IPS-20b (cell line): ENCODE measurements around the gene ZNF76.
"Not testable (repeated sequence)": the region's sequence is repeated elsewhere in the genome, so short reads cannot be mapped to it uniquely, and the experiment has no call there.

Experiments used
- H3K27ac ChIP-seq: one replicate; pipeline ENCODE4 v1.5.1; 2013; ENCODE audit warnings: low read length
- H3K27me3 ChIP-seq: 2 replicates; pipeline ENCODE4 v1.6.1; 2013; ENCODE audit warnings: mild to moderate bottlenecking, low read length, inconsistent platforms; ENCODE audit not compliant: insufficient read depth
- H3K36me3 ChIP-seq: 2 replicates; pipeline ENCODE4 v1.6.1; 2013; ENCODE audit warnings: low read depth, mild to moderate bottlenecking, inconsistent platforms, low read length, moderate library complexity; ENCODE audit not compliant: insufficient read depth
- H3K4me1 ChIP-seq: 2 replicates; pipeline ENCODE4 v1.6.1; 2013; ENCODE audit warnings: mild to moderate bottlenecking, control low read depth, inconsistent platforms, low read length, moderate library complexity; ENCODE audit not compliant: insufficient read depth
- H3K4me3 ChIP-seq: 2 replicates; pipeline ENCODE4 v1.5.1; 2013; ENCODE audit warnings: mild to moderate bottlenecking, low read length, inconsistent platforms
- H3K9ac ChIP-seq: 2 replicates; pipeline ENCODE4 v1.6.1; 2013; ENCODE audit warnings: low read depth, mild to moderate bottlenecking, inconsistent platforms, low read length, moderate library complexity
- H3K9me3 ChIP-seq: 2 replicates; pipeline ENCODE4 v1.6.1; 2013; ENCODE audit warnings: mild to moderate bottlenecking, low read depth, low read length, inconsistent platforms; ENCODE audit not compliant: insufficient read depth

ZNF76 gene

DNA sequence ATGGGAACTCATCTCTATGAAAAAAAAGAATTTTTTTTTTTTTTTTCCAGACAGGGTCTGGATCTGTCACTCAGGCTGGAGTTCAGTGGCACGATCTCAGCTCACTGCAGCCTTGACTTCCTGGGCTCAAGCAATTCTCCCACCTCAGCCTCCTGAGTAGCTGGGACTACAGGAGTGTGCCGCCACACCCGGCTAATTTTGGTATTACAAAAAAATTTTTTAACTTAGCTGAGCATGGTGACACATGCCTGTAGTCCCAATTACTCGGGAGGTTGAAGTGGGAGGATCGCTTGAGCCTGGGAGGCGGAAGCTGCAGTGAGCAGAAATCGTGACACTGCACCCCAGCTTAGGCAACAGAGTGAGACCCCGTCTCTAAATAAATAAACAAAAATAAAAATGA lies 45.6 kb downstream of the ZNF76 start:
- Histone ChIP-seq H3K9me3 (no peaks in the 10 kb centered on the region), H3K36me3 (no peaks in the 10 kb centered on the region), H3K9ac (no peak overlapping the region), H3K27ac (no peak overlapping the region), H3K4me3 (no peak overlapping the region), H3K27me3 (no peaks in the 10 kb centered on the region), H3K4me1 (peaks cover 7% of the 10 kb centered on the region; the same call in 1 of the 2 replicates)

DNA sequence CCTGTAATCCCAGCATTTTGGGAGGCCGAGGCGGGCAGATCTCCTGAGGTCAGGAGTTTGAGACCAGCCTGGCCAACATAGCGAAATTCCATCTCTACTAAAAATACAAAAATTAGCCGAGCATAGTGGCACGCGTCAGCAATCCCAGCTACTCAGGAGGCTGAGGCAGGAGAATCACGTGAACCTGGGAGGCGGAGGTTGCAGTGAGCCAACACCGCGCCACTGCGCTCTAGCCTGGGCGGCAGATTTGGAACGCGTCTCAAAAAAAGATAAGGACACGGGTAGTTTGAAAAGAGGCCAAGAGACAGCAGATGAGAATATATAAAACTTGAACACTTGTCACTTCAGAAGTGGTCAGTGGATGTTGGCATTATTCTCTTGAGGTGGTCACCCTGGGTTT lies 47.6 kb downstream of the ZNF76 start:
- not testable (repeated sequence) for H3K9me3 ChIP-seq, H3K27me3 ChIP-seq, H3K36me3 ChIP-seq, H3K4me1 ChIP-seq, H3K9ac ChIP-seq, H3K27ac ChIP-seq, H3K4me3 ChIP-seq

DNA sequence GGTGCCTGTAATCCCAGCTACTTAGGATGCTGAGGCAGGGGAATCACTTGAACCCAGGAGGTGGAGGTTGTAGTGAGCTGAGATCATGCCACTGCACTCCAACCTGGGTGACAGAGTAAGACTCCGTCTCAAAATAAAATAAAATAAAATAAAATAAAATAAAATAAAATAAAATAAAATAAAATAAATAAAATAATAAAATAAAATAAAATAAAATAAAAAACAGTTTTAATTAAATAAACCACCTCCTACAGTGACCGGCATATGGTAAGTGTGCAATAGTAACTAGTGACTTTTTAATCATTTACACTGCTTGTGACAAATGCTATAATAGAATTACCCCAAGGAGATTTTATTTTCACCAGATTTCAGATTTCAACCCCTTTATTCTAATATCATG lies 49.0 kb downstream of the ZNF76 start:
- not testable (repeated sequence) for H3K4me3 ChIP-seq, H3K9ac ChIP-seq, H3K27me3 ChIP-seq, H3K9me3 ChIP-seq, H3K27ac ChIP-seq, H3K4me1 ChIP-seq, H3K36me3 ChIP-seq

DNA sequence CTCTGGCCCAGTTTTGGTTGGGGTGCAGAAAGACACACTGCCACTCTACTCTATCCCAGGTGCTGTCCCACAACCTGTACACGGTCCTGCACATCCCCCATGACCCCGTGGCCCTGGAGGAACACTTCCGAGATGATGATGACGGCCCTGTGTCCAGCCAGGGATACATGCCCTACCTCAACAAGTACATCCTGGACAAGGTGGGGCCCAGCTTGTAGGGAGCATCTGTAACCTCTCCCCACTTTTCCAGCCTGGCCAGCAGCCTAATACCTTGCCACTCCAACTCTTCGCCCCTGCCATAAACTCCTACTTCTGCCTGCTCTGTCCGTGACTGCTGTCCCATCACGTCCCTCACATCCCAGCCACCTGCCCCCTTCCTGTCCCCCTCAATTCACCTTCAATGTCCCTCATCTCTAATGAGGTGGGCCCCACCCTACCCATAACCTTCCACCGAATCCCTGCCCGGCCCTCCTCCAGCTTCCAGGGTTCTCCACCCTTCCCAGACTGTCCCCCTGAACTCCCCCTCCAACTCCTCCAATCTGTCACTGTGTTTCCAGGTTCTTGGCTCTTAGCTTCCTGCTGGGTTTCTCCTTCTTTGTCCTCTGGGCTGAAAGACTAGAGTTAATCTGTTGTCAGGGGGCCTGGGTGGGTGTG lies 50.2 kb downstream of the ZNF76 start:
- Histone ChIP-seq H3K9me3 (no peaks in the 10 kb centered on the region; the same call in 1 of the 2 replicates), H3K27ac (no peak overlapping the region), H3K9ac (no peak overlapping the region), H3K4me3 (no peak overlapping the region), H3K27me3 (no peaks in the 10 kb centered on the region), H3K36me3 (no peaks in the 10 kb centered on the region), H3K4me1 (no peaks in the 10 kb centered on the region)

DNA sequence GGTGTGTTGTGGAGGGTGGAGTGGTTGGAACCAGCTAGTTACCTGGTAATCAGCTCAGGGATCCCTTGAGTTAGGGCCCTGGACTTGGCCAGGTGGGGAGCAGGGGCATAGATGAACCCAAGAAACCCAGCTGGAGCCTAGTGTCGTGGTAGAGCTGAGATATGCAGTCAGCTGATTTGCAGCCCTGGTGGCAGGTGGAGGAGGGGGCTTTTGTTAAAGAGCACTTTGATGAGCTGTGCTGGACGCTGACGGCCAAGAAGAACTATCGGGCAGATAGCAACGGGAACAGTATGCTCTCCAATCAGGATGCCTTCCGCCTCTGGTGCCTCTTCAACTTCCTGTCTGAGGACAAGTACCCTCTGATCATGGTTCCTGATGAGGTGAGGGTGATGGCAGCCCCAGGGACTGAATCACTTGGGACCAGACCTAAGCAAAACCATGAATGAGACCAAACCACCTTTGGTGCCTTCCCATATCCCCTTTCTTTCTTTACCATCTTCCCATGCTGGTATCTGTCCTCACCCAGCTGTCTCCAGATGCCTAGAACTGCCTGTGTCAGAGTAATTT lies 50.8 kb downstream of the ZNF76 start:
- H3K36me3 ChIP-seq, result no peaks in the 10 kb centered on the region
- H3K27ac ChIP-seq, result no peak overlapping the region
- no peak overlapping the region for H3K4me3 ChIP-seq
- no peaks in the 10 kb centered on the region for H3K27me3 ChIP-seq
- no peaks in the 10 kb centered on the region for H3K4me1 ChIP-seq
- no peaks in the 10 kb centered on the region; the same call in 1 of the 2 replicates for H3K9me3 ChIP-seq
- no peak overlapping the region for H3K9ac ChIP-seq

- Histone ChIP-seq H3K27me3 (peaks cover 5% of the 10 kb centered on the region), H3K4me1 (no peaks in the 10 kb centered on the region), H3K27ac (no peak overlapping the region), H3K4me3 (no peak overlapping the region), H3K9ac (no peak overlapping the region), H3K9me3 (no peaks in the 10 kb centered on the region; the same call in 1 of the 2 replicates), H3K36me3 (no peaks in the 10 kb centered on the region)
Observed at GRCh38 chr6:35311390-35312075, 52.0 kb downstream of the ZNF76 start.

DNA sequence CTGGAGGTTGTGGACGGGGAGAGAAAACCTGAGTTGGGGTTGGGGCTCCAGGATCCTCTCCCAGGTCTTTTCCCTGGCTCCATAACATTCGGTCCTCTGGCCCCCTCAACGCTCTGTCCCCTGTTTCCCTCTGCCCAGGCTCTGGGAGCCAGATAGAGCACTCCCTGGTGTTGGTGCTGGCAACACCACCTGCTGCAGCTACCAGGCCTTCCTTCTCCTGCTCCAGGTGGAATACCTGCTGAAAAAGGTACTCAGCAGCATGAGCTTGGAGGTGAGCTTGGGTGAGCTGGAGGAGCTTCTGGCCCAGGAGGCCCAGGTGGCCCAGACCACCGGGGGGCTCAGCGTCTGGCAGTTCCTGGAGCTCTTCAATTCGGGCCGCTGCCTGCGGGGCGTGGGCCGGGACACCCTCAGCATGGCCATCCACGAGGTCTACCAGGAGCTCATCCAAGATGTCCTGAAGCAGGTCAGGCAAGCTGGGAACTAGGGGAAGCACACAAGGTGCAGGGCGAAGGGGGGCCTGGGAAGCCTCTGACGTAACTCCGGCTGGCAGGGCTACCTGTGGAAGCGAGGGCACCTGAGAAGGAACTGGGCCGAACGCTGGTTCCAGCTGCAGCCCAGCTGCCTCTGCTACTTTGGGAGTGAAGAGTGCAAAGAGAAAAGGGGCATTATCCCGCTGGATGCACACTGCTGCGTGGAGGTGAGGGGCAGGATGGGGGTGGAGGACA lies 52.7 kb downstream of the ZNF76 start:
- Histone ChIP-seq H3K4me1 (no peaks in the 10 kb centered on the region), H3K9ac (no peak overlapping the region), H3K27ac (no peak overlapping the region), H3K9me3 (no peaks in the 10 kb centered on the region; the same call in 1 of the 2 replicates), H3K4me3 (no peak overlapping the region), H3K36me3 (no peaks in the 10 kb centered on the region), H3K27me3 (peaks cover 12% of the 10 kb centered on the region)

DNA sequence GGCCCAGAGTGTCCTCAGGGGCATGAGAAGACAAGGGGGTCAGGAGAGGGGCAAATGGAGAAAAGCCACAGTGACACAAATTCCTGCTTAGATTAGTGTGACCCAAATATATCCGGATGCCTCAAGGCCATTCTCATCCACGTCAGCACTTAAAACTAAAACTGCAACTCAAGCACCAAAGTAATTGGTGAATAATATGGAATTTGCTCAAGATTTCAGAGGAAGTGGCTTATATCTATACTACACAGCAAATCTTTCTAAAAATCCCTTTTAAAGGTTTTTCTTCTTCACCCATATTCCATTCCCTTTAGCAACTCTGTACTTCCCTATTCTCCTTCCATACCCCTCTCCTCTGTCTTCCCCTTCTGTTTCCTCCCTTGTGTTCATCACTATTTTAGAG lies 53.3 kb downstream of the ZNF76 start:
- no peaks in the 10 kb centered on the region; the same call in 1 of the 2 replicates for H3K9me3 ChIP-seq
- no peak overlapping the region for H3K27ac ChIP-seq
- no peaks in the 10 kb centered on the region for H3K36me3 ChIP-seq
- no peaks in the 10 kb centered on the region for H3K4me1 ChIP-seq
- no peak overlapping the region for H3K4me3 ChIP-seq
- H3K9ac ChIP-seq, result no peak overlapping the region
- H3K27me3 ChIP-seq, result peaks cover 18% of the 10 kb centered on the region

DNA sequence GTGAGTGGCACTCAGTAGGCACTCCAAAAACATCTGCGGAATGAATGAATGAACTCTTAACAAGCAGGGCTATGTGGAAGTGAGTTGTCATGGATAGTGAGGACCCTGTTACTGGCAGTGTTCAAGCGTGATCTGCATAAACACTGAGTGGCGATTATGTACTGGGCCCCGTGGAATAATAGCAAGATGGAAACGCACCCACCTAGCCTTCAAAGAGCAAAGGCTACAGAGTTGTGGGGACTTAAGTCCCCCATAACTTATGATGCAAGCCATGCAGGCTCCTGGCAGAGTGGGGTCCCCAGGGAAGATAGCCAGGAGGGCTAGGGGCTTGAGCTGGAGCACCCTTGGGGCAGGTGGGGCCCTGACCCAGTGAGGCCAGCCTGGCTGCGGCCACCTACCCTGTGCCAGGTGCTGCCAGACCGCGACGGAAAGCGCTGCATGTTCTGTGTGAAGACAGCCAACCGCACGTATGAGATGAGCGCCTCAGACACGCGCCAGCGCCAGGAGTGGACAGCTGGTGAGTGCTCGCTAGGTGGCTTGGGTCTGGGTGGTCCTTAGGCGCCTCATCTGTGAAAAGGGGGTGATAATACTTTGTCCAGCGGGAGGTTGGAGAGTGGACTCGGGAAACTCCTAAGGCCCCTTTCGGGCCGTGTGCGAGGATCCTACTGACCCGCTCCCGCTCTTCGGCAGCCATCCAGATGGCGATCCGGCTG lies 58.1 kb downstream of the ZNF76 start:
- Histone ChIP-seq H3K27ac (no peak overlapping the region), H3K27me3 (peaks cover 21% of the 10 kb centered on the region), H3K4me3 (peak overlapping the region; percentile 71), H3K9ac (peak overlapping the region; percentile 65; the same call in 1 of the 2 replicates), H3K4me1 (no peaks in the 10 kb centered on the region), H3K9me3 (no peaks in the 10 kb centered on the region), H3K36me3 (no peaks in the 10 kb centered on the region)

DNA sequence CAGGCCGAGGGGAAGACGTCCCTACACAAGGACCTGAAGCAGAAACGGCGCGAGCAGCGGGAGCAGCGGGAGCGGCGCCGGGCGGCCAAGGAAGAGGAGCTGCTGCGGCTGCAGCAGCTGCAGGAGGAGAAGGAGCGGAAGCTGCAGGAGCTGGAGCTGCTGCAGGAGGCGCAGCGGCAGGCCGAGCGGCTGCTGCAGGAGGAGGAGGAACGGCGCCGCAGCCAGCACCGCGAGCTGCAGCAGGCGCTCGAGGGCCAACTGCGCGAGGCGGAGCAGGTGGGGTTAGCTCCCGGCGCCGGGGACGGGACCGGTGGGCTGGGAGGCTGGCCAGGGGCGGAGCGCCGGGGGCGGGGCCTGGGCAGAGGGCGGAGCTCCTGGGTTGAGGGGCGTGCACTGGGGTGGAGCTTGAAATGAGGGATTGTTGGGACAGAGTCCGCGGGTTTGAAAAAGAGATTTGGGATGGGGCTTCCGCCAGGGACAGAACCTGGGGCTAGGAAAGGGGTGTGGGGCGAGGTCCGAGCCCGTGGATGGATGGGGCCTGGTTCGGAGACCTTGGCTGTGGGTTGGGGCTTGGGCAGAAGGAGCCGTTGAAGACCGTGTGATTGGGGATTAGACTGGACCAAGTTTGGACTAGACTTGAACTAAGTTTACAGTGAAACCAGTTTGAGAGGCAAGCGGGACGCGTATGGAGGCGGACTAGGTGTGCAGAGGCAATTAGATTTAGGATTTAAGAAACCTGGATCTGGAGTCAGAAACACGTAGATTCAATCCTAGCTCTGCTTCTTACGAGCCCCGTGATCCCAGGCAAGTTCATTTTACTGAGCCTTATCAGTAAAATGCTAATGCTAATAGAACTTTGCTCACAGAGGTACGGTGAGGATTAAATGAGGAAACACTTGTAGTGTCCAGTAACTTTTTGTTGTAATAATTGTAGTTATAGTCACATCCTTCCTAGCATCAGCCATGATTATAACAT lies 58.9 kb downstream of the ZNF76 start:
- H3K9me3 ChIP-seq, result no peaks in the 10 kb centered on the region
- peak overlapping the region; percentile 65; the same call in 1 of the 2 replicates for H3K9ac ChIP-seq
- peak overlapping the region; percentile 71 for H3K4me3 ChIP-seq
- H3K36me3 ChIP-seq, result no peaks in the 10 kb centered on the region
- no peak overlapping the region for H3K27ac ChIP-seq
- H3K27me3 ChIP-seq, result peaks cover 21% of the 10 kb centered on the region
- H3K4me1 ChIP-seq, result no peaks in the 10 kb centered on the region
